Measurements from ENCODE around the gene NDUFS4.

GRCh38 chr5:53603009-53603687 lies 42.7 kb downstream of the NDUFS4 start:
- TF ChIP-seq, protein P1, sequence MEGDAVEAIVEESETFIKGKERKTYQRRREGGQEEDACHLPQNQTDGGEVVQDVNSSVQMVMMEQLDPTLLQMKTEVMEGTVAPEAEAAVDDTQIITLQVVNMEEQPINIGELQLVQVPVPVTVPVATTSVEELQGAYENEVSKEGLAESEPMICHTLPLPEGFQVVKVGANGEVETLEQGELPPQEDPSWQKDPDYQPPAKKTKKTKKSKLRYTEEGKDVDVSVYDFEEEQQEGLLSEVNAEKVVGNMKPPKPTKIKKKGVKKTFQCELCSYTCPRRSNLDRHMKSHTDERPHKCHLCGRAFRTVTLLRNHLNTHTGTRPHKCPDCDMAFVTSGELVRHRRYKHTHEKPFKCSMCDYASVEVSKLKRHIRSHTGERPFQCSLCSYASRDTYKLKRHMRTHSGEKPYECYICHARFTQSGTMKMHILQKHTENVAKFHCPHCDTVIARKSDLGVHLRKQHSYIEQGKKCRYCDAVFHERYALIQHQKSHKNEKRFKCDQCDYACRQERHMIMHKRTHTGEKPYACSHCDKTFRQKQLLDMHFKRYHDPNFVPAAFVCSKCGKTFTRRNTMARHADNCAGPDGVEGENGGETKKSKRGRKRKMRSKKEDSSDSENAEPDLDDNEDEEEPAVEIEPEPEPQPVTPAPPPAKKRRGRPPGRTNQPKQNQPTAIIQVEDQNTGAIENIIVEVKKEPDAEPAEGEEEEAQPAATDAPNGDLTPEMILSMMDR (conservative IDR thresholded peaks at IDR 0.05), result no peak
- TF ChIP-seq ZFX (IDR thresholded peaks at IDR 0.05), result no peak
